Activated effector memory CD4-positive, alpha-beta T cell treated with anti-CD3 and anti-CD28 coated beads, Interleukin-2, amount 50 U/mL, for 16 hours (primary cell): ENCODE results near the gene DGKZ.
"Not testable (repeated sequence)": the region's sequence is repeated elsewhere in the genome, so short reads cannot be mapped to it uniquely, and the experiment has no call there.

Experiments
- DNase-seq: peaks from one replicate; pipeline ENCODE4 v3.0.0-alpha.2; 2020

DGKZ gene

GRCh38 chr11:46346886-46347636, at the start of gene DGKZ:
Gene DGKZ, plus strand, starts transcription at chr11:46347463. Its CDS starts 197 bp downstream, at chr11:46347660.
- peak; percentile 96 for DNase-seq

- DNase-seq: no peak
Measured at GRCh38 chr11:46298699-46299433, 48.4 kb upstream of the DGKZ start.

- no peak for DNase-seq
Measured at GRCh38 chr11:46299451-46299961, 47.8 kb upstream of the DGKZ start.

GRCh38 chr11:46300270-46300669, 47.0 kb upstream of the DGKZ start:
- DNase-seq: no peak

- no peak for DNase-seq
Measured at GRCh38 chr11:46302866-46303265, 44.4 kb upstream of the DGKZ start.

- not testable (repeated sequence) for DNase-seq
Measured at GRCh38 chr11:46304036-46304435, 43.2 kb upstream of the DGKZ start.

GRCh38 chr11:46304605-46305179, 42.6 kb upstream of the DGKZ start:
- DNase-seq: no peak

GRCh38 chr11:46305295-46305694, 42.0 kb upstream of the DGKZ start:
- DNase-seq: no peak

- DNase-seq: no peak
Measured at GRCh38 chr11:46306296-46306853, 40.9 kb upstream of the DGKZ start.

- DNase-seq: no peak
Measured at GRCh38 chr11:46307369-46307768, 39.9 kb upstream of the DGKZ start.

- DNase-seq: no peak
Measured at GRCh38 chr11:46307785-46308341, 39.4 kb upstream of the DGKZ start.

GRCh38 chr11:46308631-46309419, 38.4 kb upstream of the DGKZ start:
- DNase-seq: peak; percentile 89

- DNase-seq: no peak
Measured at GRCh38 chr11:46309814-46310259, 37.4 kb upstream of the DGKZ start.

- peak; percentile 90 for DNase-seq
Measured at GRCh38 chr11:46315033-46315738, 32.1 kb upstream of the DGKZ start.

- no peak for DNase-seq
Measured at GRCh38 chr11:46315783-46316563, 31.3 kb upstream of the DGKZ start.

GRCh38 chr11:46319074-46319453, 28.2 kb upstream of the DGKZ start:
- DNase-seq: no peak

- DNase-seq: no peak
Measured at GRCh38 chr11:46321757-46322156, 25.5 kb upstream of the DGKZ start.

GRCh38 chr11:46322759-46323158, 24.5 kb upstream of the DGKZ start:
- no peak for DNase-seq

GRCh38 chr11:46326813-46327416, 20.3 kb upstream of the DGKZ start:
- no peak for DNase-seq

- DNase-seq: no peak
Measured at GRCh38 chr11:46327829-46328228, 19.4 kb upstream of the DGKZ start.
